Tibial nerve (tissue), 4 donors: ENCODE data around the gene ITSN2. TPM values are rescaled to one million over a fixed set of nuclear protein-coding genes. Genes with fewer than 3 reads are reported as not detected.

Experiments used
- DNase-seq, 2 donors: peaks; one replicate each; pipeline ENCODE4 v3.0.0-alpha.2; 2019; ENCODE audit warnings: low spot score in 2 of 2
- H3K27ac ChIP-seq, 4 donors: fragments of 200-600 bp; sonication (generic) in 3 of 4; one replicate each; pipeline ENCODE4 v1.5.1; 2017 to 2019; ENCODE audit warnings: mild to moderate bottlenecking in 1 of 4
- H3K27me3 ChIP-seq, 2 donors: fragments of 200-600 bp; sonication (generic) in 1 of 2; one replicate each; pipeline versions ENCODE4 v1.5.1 to v1.6.0; 2017 to 2019
- H3K36me3 ChIP-seq, 3 donors: fragments of 200-600 bp; sonication (generic); one replicate each; pipeline ENCODE4 v1.5.1; 2018 to 2019
- H3K4me1 ChIP-seq, 4 donors: fragments of 200-600 bp; sonication (generic) in 3 of 4; one replicate each; pipeline ENCODE4 v1.5.1; 2017 to 2019
- H3K4me3 ChIP-seq, 4 donors: fragments of 200-600 bp; sonication (generic) in 3 of 4; one replicate each; pipeline ENCODE4 v1.5.1; 2017 to 2019; ENCODE audit warnings: mild to moderate bottlenecking in 1 of 4, moderate library complexity in 1 of 4
- H3K9me3 ChIP-seq, 4 donors: fragments of 200-600 bp; sonication (generic) in 3 of 4; one replicate each; pipeline ENCODE4 v1.5.1; 2017 to 2019
- CTCF ChIP-seq, 5 experiments: fragments of 200-600 bp in 3 of 5; fragments of 450-650 bp in 2 of 5; sonication (generic) in 3 of 5; IDR thresholded peaks; one replicate each; pipeline ENCODE4 v1.5.1; 2016 to 2019; ENCODE audit warnings: antibody characterized with exemption in 5 of 5, mild to moderate bottlenecking in 3 of 5, moderate library complexity in 2 of 5
- EP300 ChIP-seq, 2 donors: sonication (generic); formaldehyde crosslinking; IDR thresholded peaks; one replicate each; pipeline ENCODE4 v1.6.1; 2017; ENCODE audit warnings: antibody characterized with exemption in 2 of 2, mild to moderate bottlenecking in 1 of 2
- POLR2A ChIP-seq, 2 donors: fragments of 450-650 bp; IDR thresholded peaks; one replicate each; pipeline ENCODE4 v1.6.1; 2017; ENCODE audit warnings: antibody characterized with exemption in 2 of 2, mild to moderate bottlenecking in 2 of 2, moderate library complexity in 2 of 2
- WGBS, 2 donors: methylation state at CpG; one replicate each; pipeline ENCODE4 v1.1.5; 2018; 5-methylcytosine and 5-hydroxymethylcytosine counted together
- total RNA-seq, 4 donors: library from RNA; depleted of rRNA; stranded (reverse); fragments of >200 nt; gene quantifications; one replicate each; pipeline ENCODE4 v1.1.0, GENCODE V29; 2016

ITSN2 gene
- total RNA-seq, 4 donors from 2014 or later = 47.3 to 54.2 (median 48.7) TPM

GRCh38 chr2:24375349-24376087 is 15.2 kb upstream of the ITSN2 start:
- Histone ChIP-seq H3K4me1 (no peaks in the 10 kb centered on the region), H3K36me3 (no peaks in the 10 kb centered on the region), H3K27ac (no peak overlapping the region), H3K27me3 (no peaks in the 10 kb centered on the region), H3K9me3 (no peaks in the 10 kb centered on the region), H3K4me3 (no peak overlapping the region)
- WGBS, 2 donors = 75 to 76% methylated on average over 8 of the region's 8 CpGs
- no peak for TF ChIP-seq EP300 (IDR thresholded peaks at IDR 0.05)
- TF ChIP-seq POLR2A (IDR thresholded peaks at IDR 0.05) = no peak
- TF ChIP-seq CTCF (IDR thresholded peaks at IDR 0.05) = no peak
- DNase-seq = no peak

GRCh38 chr2:24374301-24374700 is 14.0 kb upstream of the ITSN2 start:
- H3K4me3 ChIP-seq = no peak overlapping the region
- H3K27ac ChIP-seq = no peak overlapping the region
- no peak for DNase-seq
- no peaks in the 10 kb centered on the region for H3K4me1 ChIP-seq
- TF ChIP-seq EP300 (IDR thresholded peaks at IDR 0.05) (no peak), POLR2A (IDR thresholded peaks at IDR 0.05) (no peak), CTCF (IDR thresholded peaks at IDR 0.05) (no peak)
- H3K36me3 ChIP-seq = no peaks in the 10 kb centered on the region
- no peaks in the 10 kb centered on the region for H3K27me3 ChIP-seq
- no peaks in the 10 kb centered on the region for H3K9me3 ChIP-seq
- 52% methylated on average over 3 of the region's 4 CpGs for WGBS, 2 donors

DNA sequence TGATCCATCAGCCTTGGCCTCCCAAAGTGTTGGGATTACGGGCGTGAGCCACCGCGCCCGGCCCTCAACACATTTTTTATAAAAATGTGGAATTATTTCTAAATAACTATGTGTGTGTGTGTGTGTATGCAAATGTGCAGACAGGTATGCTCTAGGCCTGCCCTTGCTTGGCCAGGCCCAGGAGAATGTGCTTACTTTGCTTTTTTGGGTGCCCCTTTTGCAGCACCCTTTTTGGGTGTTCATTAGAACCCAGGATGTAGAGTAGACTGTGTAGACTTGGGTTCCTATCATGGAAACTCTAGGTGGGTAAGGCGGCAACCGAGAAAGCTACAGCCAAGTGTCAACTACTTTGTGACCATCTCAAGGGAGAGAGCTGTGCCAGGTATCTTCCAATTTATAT is 11.7 kb upstream of the ITSN2 start:
- H3K36me3 ChIP-seq = no peaks in the 10 kb centered on the region
- H3K27me3 ChIP-seq = no peaks in the 10 kb centered on the region
- no peak overlapping the region for H3K4me3 ChIP-seq
- no peak overlapping the region for H3K27ac ChIP-seq
- WGBS, 2 donors = 83 to 86% methylated on average over 7 of the region's 7 CpGs
- TF ChIP-seq CTCF (IDR thresholded peaks at IDR 0.05) = no peak
- TF ChIP-seq POLR2A (IDR thresholded peaks at IDR 0.05) = no peak
- TF ChIP-seq EP300 (IDR thresholded peaks at IDR 0.05) = no peak
- DNase-seq = no peak
- H3K9me3 ChIP-seq = no peaks in the 10 kb centered on the region
- H3K4me1 ChIP-seq = no peaks in the 10 kb centered on the region

- H3K36me3 ChIP-seq = no peaks in the 10 kb centered on the region
- 21 to 26% methylated on average over 5 of the region's 5 CpGs for WGBS, 2 donors
- no peak overlapping the region for H3K27ac ChIP-seq
- no peaks in the 10 kb centered on the region for H3K9me3 ChIP-seq
- peaks cover 0 to 25% (median 5%) of the 10 kb centered on the region in 4 donors for H3K4me1 ChIP-seq
- no peak for DNase-seq
- no peak overlapping the region for H3K4me3 ChIP-seq
- no peak for TF ChIP-seq EP300 (IDR thresholded peaks at IDR 0.05)
- no peak for TF ChIP-seq POLR2A (IDR thresholded peaks at IDR 0.05)
- no peak for TF ChIP-seq CTCF (IDR thresholded peaks at IDR 0.05)
- no peaks in the 10 kb centered on the region for H3K27me3 ChIP-seq
Measured at GRCh38 chr2:24365826-24366225, 5.5 kb upstream of the ITSN2 start.

DNA sequence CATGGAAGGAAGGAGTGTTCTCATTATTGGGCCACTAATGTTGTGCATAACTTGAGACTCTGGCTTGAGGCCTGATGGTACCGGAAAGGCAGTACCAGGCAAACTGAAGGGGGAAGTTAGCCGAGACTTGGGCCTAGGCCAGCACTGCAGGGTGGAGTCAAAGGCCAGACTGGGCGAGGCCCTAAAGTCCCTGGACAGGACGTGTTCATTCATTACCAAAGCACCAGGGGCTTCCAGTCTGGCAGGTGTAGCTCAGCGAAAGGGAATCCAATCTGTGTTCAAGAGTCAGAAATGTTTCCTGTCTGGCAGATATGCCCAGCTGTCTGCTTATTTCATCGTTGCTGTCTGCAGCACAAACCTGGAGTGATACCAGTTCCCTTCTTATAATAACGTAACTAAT is 4.7 kb upstream of the ITSN2 start:
- H3K27ac ChIP-seq = peak overlapping the region in 2 of 4 donors; percentile 21 to 56
- peak; percentile 60 to 68 for DNase-seq
- H3K4me1 ChIP-seq = peaks cover 0 to 28% (median 5%) of the 10 kb centered on the region in 4 donors
- no peak for TF ChIP-seq POLR2A (IDR thresholded peaks at IDR 0.05)
- no peak for TF ChIP-seq CTCF (IDR thresholded peaks at IDR 0.05)
- peak in 1 of 2 donors; percentile 74 for TF ChIP-seq EP300 (IDR thresholded peaks at IDR 0.05)
- no peaks in the 10 kb centered on the region for H3K27me3 ChIP-seq
- no peaks in the 10 kb centered on the region for H3K36me3 ChIP-seq
- WGBS, 2 donors = 29 to 37% methylated on average over 7 of the region's 7 CpGs
- no peaks in the 10 kb centered on the region for H3K9me3 ChIP-seq
- no peak overlapping the region for H3K4me3 ChIP-seq
